Omental fat pad (tissue), 4 donors: ENCODE measurements around the gene ZNF366. TPM values are rescaled to one million over a fixed set of nuclear protein-coding genes. Genes with fewer than 3 reads are reported as not detected.
A peak's percentile ranks its signal among the peaks of the same experiment; 100 is the strongest.

ENCODE experiments used
- ATAC-seq: fragments of 150-250 bp; one replicate; pipeline ENCODE4 v1.9.1; 2016; ENCODE audit warnings: mild to moderate bottlenecking, moderate library complexity; ENCODE audit not compliant: low FRiP score
- DNase-seq: peaks from one replicate; pipeline ENCODE4 v3.0.0-alpha.2; 2019; ENCODE audit warnings: low spot score
- CTCF ChIP-seq, 3 donors: fragments of 450-650 bp; IDR thresholded peaks; one replicate each; pipeline ENCODE4 v1.5.1; 2016 to 2017; ENCODE audit warnings: antibody characterized with exemption in 3 of 3, mild to moderate bottlenecking in 3 of 3, moderate library complexity in 2 of 3
- total RNA-seq, 4 donors: library from RNA; depleted of rRNA; stranded (reverse); fragments of >200 nt; gene quantifications; one replicate each; pipeline ENCODE4 v1.1.0, GENCODE V29; 2016

The ZNF366 gene
- total RNA-seq, 4 donors from 2014 or later: 0.74 to 25.2 (median 6.5) TPM

- no peak for ATAC-seq
- DNase-seq: no peak
Observed at GRCh38 chr5:72455476-72455875, 51.7 kb downstream of the ZNF366 start.

DNA sequence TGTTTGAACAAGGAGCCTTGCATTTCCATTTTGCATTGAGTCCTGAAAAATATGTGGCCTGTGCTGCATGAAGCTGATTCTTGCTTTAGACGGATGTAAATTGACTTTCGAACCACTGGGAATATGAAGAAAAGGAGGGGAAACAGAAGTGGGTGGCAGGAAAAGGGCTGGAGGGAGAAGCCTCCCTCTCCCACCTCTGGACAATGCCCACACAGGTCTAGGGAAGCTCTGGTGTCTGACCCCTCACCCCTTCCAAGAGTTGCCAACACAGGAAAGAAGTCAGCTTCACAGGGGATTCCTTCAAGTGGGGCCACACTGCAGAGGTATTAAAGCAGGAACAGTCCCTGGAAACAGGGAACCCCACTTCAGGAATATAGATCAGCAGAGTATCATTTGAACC is 52.2 kb downstream of the ZNF366 start:
- TF ChIP-seq CTCF (IDR thresholded peaks at IDR 0.05): no peak
- ATAC-seq (no peak), DNase-seq (no peak)

More at GRCh38 chr5:72455476-72455875, 51.7 kb downstream of the ZNF366 start:
- TF ChIP-seq CTCF (IDR thresholded peaks at IDR 0.05): no peak

DNA sequence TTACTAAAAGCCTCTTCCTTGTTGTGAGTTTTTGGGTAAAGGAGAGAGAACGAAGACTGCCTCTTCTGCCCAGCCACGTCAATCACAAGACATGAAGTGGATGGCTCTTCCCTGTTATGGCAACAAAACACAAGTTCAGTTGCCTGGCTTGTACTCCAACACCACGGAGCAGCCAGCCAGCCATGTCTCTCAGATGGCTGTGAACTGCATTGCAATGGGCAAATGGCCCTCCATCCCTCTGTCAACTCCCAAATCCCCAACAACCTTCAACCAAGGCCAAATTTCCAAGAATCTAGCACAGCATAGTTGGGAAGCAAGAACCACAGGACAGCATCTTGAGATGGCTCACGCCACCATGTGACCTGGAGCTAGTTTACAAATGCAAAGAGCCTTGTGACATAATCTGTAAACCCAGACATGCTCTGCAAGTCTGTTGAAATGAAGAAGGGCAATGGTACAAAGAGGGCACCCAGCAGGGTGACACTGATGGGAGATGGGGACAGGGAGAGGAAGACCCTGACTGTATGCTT is 53.9 kb downstream of the ZNF366 start:
- DNase-seq (no peak), ATAC-seq (no peak)
- TF ChIP-seq CTCF (IDR thresholded peaks at IDR 0.05): no peak

DNA sequence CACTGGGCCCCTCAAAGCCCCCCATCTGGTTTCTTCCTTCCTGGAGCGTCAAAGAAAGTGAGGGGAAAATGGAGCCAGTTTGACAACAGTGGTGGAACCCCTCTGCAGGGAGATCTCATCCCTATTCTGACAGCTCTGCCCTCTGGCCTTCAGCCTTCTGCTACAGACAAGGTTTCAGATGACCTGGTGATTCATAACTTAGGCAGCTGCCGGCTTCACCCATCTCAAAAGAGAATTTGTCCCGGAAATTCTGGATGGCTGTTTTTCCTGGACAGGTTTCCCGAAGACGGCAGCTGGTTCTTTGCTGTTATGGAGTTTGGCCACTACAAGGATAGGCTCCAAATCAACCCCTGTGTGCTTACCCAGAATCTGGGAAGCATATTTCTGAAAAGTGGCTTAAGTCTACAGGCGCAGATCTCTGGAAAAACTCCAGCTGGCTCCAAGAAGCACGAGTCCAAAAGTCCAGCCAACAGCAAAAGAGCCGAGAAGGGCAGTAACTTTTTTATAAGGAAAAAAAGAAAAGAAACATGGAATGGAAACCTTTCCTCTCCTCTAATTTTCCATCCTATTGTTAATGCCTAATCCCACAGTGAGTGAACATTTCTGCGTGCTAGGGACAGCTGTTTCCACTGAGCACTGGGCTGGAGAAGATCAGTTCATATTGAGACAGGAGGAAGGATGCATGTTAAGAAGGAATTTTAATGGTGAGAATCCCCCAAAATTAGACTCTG is 54.5 kb downstream of the ZNF366 start:
- no peak for TF ChIP-seq CTCF (IDR thresholded peaks at IDR 0.05)
- no peak for DNase-seq
- peak; percentile 85 for ATAC-seq

DNA sequence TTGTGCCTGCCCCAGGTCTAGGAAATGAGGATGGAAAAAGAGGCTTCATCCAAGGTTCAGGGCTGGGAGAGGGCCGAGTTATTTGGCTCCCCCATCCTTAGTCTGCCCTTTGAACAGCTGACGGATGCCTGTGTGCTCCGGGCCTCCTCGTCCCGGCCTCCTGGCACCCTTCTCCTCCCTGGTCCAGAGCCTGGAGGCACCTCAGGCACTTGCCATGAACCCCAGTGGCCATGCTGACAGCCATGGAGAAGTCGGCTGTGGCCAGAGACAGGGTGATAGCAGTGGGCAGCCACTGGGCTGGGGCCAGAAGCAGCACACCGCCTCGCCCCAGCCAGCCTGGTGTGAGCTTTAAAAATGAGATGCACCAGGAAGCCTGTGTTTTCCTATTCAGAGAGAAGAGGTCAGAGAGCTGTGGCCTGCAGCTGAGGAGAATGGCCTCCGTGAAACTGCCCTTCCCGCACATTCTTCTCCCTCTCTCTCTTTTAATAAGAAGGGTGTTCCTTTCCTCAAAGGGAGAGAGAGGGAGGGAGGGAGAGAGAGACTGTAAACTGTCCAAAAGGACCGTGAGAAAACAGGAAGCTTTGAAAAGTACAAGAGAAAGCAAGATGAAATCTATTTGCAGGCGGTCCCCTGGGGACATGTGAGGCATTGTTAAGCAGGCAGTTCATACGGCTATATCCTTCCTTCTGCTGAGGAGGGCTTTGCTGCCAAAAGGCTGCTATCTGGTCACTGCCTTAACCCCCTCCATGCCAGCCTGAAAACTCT is 55.3 kb downstream of the ZNF366 start:
- TF ChIP-seq CTCF (IDR thresholded peaks at IDR 0.05): no peak
- ATAC-seq (peak; percentile 61), DNase-seq (no peak)

DNA sequence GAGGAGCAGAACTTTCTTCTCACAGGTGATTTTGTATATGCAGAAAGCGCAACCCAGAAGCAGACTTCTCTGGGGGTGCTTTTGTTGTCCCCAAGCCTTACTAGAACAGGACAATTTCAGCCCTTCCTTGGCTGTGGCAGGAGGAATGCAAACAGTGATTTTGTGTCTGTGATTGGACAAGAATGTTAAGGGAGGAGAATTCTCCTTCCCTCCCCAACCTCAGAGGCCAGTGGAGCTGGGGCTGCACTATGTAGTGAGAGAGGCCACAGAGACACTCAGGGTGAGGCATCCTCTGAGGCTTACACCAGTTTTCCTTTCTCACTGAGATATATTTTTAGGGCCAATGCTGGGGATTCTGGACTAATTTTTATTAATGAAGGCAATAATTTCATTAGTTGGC is 58.8 kb downstream of the ZNF366 start:
- no peak for TF ChIP-seq CTCF (IDR thresholded peaks at IDR 0.05)
- DNase-seq (no peak), ATAC-seq (no peak)
